Lung (tissue), 12 donors: ENCODE results near the gene DYRK1A. TPM values are rescaled to one million over a fixed set of nuclear protein-coding genes. Genes with fewer than 3 reads are reported as not detected.

Experiments used
- ATAC-seq: fragments of 200-7000 bp; cut with Tn5 transposase; one replicate; pipeline ENCODE4 v1.9.1; 2020; ENCODE audit warnings: moderate number of reproducible peaks; ENCODE audit not compliant: insufficient read depth, low FRiP score
- DNase-seq, 3 donors: peaks; one replicate each; pipeline ENCODE4 v3.0.0-alpha.2; 2013 to 2017
- H3K27ac ChIP-seq, 2 donors: one replicate each; pipeline ENCODE4 v1.5.1; 2013; ENCODE audit warnings: mild to moderate bottlenecking in 2 of 2, moderate library complexity in 2 of 2, control low read depth in 1 of 2, inconsistent platforms in 1 of 2, low read depth in 1 of 2, low read length in 1 of 2
- H3K27me3 ChIP-seq, 3 donors: one replicate each; pipeline ENCODE4 v1.5.1; 2013; ENCODE audit warnings: low read length in 2 of 3; ENCODE audit not compliant: control insufficient read depth in 3 of 3, insufficient read depth in 3 of 3
- H3K36me3 ChIP-seq, 4 donors: one replicate each; pipeline ENCODE4 v1.5.1; 2013; ENCODE audit warnings: low read length in 4 of 4, mild to moderate bottlenecking in 1 of 4, moderate library complexity in 1 of 4; ENCODE audit not compliant: control insufficient read depth in 4 of 4, insufficient read depth in 4 of 4
- H3K4me1 ChIP-seq, 5 donors: one replicate each; pipeline ENCODE4 v1.5.1; 2013; ENCODE audit warnings: low read length in 5 of 5, mild to moderate bottlenecking in 2 of 5, moderate library complexity in 1 of 5; ENCODE audit not compliant: control insufficient read depth in 5 of 5, insufficient read depth in 5 of 5
- H3K4me3 ChIP-seq: one replicate; pipeline ENCODE4 v1.5.1; 2013; ENCODE audit warnings: mild to moderate bottlenecking, control low read depth, moderate library complexity
- H3K9ac ChIP-seq, 2 donors: one replicate each; pipeline ENCODE4 v1.5.1; 2013; ENCODE audit warnings: low read length in 2 of 2, control low read depth in 1 of 2; ENCODE audit not compliant: insufficient read depth in 1 of 2
- H3K9me3 ChIP-seq, 4 donors: one replicate each; pipeline ENCODE4 v1.5.1; 2013; ENCODE audit warnings: low read length in 3 of 4, mild to moderate bottlenecking in 1 of 4, moderate library complexity in 1 of 4; ENCODE audit not compliant: control insufficient read depth in 4 of 4, insufficient read depth in 3 of 4
- WGBS, 2 donors: extraction: QIAGEN DNeasy Blood & Tissue Kit; methylation state at CpG; one replicate each; pipeline ENCODE4 v1.1.7; 2013; 5-methylcytosine and 5-hydroxymethylcytosine counted together
- polyA plus RNA-seq, 2 donors: library from polyadenylated mRNA; stranded (reverse); fragments of 200-250 nt; gene quantifications; one replicate each; pipeline ENCODE4 v1.2.1, GENCODE V29; 2013
- total RNA-seq, 2 donors: library from RNA; depleted of rRNA in 1 of 2; stranded (reverse); fragments of >200 nt in 1 of 2; gene quantifications; one replicate each; pipeline ENCODE4 v1.2.1, GENCODE V29; 2014 to 2021
- TF ChIP-seq, protein P1 (sequence below): IDR thresholded peaks from 2 replicates; pipeline ENCODE4 v1.5.1; 2012; ENCODE audit warnings: mild to moderate bottlenecking; ENCODE audit errors: control extremely low read depth, extremely low read depth
- donor health status: control.
- donor health status: control.
- donor health status: Bipolar disorder and iron deficiency.
- donor health status: healthy.
- donor health status: DM: yes; HTN: yes; CAD: no.

The DYRK1A gene
- total and polyA plus RNA-seq, 4 donors = 22.1 to 149 (median 43.3) TPM

DNA sequence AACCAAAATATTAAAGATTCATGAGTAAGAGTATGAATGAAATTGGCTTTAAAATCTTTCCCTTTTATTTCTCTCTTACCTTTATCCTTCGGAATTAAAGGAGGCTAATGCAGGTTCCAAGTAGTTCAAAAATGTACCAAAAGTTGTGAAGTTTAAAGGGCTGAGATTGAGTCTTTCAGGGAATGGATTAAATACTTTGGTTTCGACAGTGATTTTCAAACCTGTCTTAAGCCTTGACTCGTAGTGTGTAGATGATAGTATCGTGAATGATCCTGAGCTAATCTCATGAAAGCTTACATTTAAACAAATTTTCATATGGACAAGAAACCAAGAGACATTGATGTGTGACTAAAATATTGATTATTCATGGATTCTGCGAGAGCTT, 66.9 kb downstream of the DYRK1A start:
- Histone ChIP-seq H3K4me3 (no peak overlapping the region), H3K27ac (no peak overlapping the region), H3K36me3 (peaks cover 0 to 5% (median 2%) of the 10 kb centered on the region in 4 donors), H3K9ac (no peak overlapping the region), H3K4me1 (peaks cover 7 to 22% (median 12%) of the 10 kb centered on the region in 5 donors), H3K27me3 (no peaks in the 10 kb centered on the region), H3K9me3 (no peaks in the 10 kb centered on the region)
- ATAC-seq = no peak
- 95 to 96% methylated on average over 5 of the region's 5 CpGs for WGBS, 2 donors
- TF ChIP-seq, protein P1, sequence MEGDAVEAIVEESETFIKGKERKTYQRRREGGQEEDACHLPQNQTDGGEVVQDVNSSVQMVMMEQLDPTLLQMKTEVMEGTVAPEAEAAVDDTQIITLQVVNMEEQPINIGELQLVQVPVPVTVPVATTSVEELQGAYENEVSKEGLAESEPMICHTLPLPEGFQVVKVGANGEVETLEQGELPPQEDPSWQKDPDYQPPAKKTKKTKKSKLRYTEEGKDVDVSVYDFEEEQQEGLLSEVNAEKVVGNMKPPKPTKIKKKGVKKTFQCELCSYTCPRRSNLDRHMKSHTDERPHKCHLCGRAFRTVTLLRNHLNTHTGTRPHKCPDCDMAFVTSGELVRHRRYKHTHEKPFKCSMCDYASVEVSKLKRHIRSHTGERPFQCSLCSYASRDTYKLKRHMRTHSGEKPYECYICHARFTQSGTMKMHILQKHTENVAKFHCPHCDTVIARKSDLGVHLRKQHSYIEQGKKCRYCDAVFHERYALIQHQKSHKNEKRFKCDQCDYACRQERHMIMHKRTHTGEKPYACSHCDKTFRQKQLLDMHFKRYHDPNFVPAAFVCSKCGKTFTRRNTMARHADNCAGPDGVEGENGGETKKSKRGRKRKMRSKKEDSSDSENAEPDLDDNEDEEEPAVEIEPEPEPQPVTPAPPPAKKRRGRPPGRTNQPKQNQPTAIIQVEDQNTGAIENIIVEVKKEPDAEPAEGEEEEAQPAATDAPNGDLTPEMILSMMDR = no peak
- DNase-seq = no peak

DNA sequence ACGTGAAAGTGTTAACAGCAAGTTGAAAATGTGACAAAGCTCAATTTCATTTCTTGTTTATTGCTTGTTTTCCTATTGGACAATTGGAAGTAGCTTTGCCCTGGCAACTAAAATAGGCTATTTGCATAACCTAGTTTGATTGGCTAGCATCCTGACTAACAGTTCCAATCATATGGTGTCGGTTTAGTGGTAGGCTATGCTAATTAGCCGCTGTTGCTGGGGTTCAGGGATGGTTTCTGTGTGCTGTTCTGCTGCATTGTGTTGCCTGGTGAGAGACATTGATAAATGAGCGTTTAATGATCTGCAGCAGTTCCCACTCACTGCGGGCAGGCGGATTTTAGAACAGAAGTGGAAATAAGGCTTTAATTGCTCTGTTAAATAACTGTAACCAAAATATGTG, 68.5 kb downstream of the DYRK1A start:
- 13 to 27% methylated on average over 6 of the region's 6 CpGs for WGBS, 2 donors
- peaks cover 7 to 21% (median 12%) of the 10 kb centered on the region in 5 donors for H3K4me1 ChIP-seq
- ATAC-seq (peak; percentile 77), DNase-seq (peak; percentile 85 to 97 (median 96))
- H3K9me3 ChIP-seq = no peaks in the 10 kb centered on the region
- H3K9ac ChIP-seq = peak overlapping the region in 1 of 2 donors; percentile 17
- H3K36me3 ChIP-seq = peaks cover 0 to 5% (median 0%) of the 10 kb centered on the region in 4 donors
- H3K27me3 ChIP-seq = no peaks in the 10 kb centered on the region
- no peak overlapping the region for H3K4me3 ChIP-seq
- TF ChIP-seq, protein P1 = no peak
- peak overlapping the region in 1 of 2 donors; percentile 53 for H3K27ac ChIP-seq

DNA sequence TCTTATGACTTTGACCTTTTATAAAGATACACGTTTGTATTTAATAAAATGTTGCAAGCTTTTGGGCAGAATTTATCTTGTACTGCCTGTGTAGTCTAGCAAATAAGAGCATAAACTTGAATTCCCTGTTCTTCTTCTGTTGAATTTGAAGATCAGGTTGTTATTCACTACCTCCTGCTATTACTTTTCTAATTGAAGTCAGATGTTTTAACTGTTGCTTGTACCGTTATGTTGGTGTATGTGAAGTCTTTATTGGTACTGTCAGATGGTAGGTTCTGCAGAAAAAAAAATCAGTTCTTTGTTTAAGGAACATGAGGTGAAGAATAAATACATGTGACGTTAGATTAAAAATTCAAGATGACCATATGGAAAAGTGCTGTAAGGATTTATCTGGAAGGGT, 69.1 kb downstream of the DYRK1A start:
- Histone ChIP-seq H3K27ac (peak overlapping the region in 1 of 2 donors; percentile 53), H3K4me3 (no peak overlapping the region), H3K9ac (peak overlapping the region in 1 of 2 donors; percentile 36), H3K36me3 (peaks cover 0 to 2% (median 0%) of the 10 kb centered on the region in 4 donors), H3K9me3 (no peaks in the 10 kb centered on the region), H3K27me3 (no peaks in the 10 kb centered on the region), H3K4me1 (peaks cover 3 to 19% (median 12%) of the 10 kb centered on the region in 5 donors)
- DNase-seq = peak in 1 of 3 donors; percentile 50
- 40 to 43% methylated on average over 3 of the region's 3 CpGs for WGBS, 2 donors
- TF ChIP-seq, protein P1 = no peak
- no peak for ATAC-seq

DNA sequence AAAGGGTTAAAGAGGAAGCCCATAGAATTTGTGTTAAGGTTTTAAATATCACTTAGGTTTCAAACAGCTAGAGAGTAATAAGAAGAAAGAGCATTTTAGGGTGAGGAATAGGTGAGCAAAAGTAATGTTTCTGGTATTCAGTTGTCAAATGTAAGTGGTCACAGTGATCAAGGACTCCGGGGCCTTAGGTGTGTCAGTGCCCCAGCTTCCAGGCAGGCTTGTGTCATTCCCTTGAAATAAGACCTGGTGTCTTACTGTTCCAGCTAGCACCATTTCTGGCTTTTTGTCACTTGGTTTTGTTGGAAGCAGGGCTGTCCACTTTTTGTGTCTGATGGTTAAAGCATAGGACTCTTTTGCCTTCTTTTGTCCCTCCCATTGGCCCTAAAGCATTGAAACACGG, 69.6 kb downstream of the DYRK1A start:
- H3K4me1 ChIP-seq = peaks cover 3 to 19% (median 12%) of the 10 kb centered on the region in 5 donors
- H3K27ac ChIP-seq = peak overlapping the region in 1 of 2 donors; percentile 60
- DNase-seq (no peak), ATAC-seq (no peak)
- H3K9me3 ChIP-seq = no peaks in the 10 kb centered on the region
- no peaks in the 10 kb centered on the region for H3K27me3 ChIP-seq
- no peak overlapping the region for H3K4me3 ChIP-seq
- H3K36me3 ChIP-seq = peaks cover 0 to 2% (median 0%) of the 10 kb centered on the region in 4 donors
- 75 to 76% methylated on average over 2 of the region's 2 CpGs for WGBS, 2 donors
- TF ChIP-seq, protein P1 = no peak
- no peak overlapping the region for H3K9ac ChIP-seq
